HG02970 (cell line): ENCODE results near the gene NOTCH1.
A peak's percentile ranks its signal among the peaks of the same experiment; 100 is the strongest.

Experiments used
- ATAC-seq: cut with Tn5 transposase; IDR thresholded peaks from one replicate; pipeline ENCODE4 v1.9.1; 2021; ENCODE audit warnings: mild to moderate bottlenecking, moderate library complexity, moderate number of reproducible peaks; ENCODE audit not compliant: unreplicated experiment, low FRiP score

NOTCH1 gene

GRCh38 chr9:136549010-136549980 lies 3.4 kb upstream of the NOTCH1 start:
- no peak for ATAC-seq

GRCh38 chr9:136547508-136548215 lies 1.8 kb upstream of the NOTCH1 start:
- ATAC-seq: no peak

GRCh38 chr9:136546697-136547501 lies 1.1 kb upstream of the NOTCH1 start:
- ATAC-seq: no peak

- ATAC-seq: no peak
Measured at GRCh38 chr9:136545692-136545964, 220 bp downstream of the NOTCH1 start.

GRCh38 chr9:136544964-136545691 lies 720 bp downstream of the NOTCH1 start:
- ATAC-seq: peak; percentile 11

GRCh38 chr9:136544548-136544963 lies 1.3 kb downstream of the NOTCH1 start:
- no peak for ATAC-seq

- no peak for ATAC-seq
Measured at GRCh38 chr9:136543830-136544547, 1.9 kb downstream of the NOTCH1 start.

- ATAC-seq: no peak
Measured at GRCh38 chr9:136543280-136543679, 2.6 kb downstream of the NOTCH1 start.

- ATAC-seq: no peak
Measured at GRCh38 chr9:136542241-136543040, 3.4 kb downstream of the NOTCH1 start.

GRCh38 chr9:136541709-136542108 lies 4.1 kb downstream of the NOTCH1 start:
- ATAC-seq: no peak

- ATAC-seq: no peak
Measured at GRCh38 chr9:136541179-136541578, 4.7 kb downstream of the NOTCH1 start.

- ATAC-seq: peak; percentile 41
Measured at GRCh38 chr9:136539427-136540421, 6.1 kb downstream of the NOTCH1 start.

GRCh38 chr9:136538599-136539426 lies 7.0 kb downstream of the NOTCH1 start:
- no peak for ATAC-seq

- no peak for ATAC-seq
Measured at GRCh38 chr9:136537896-136538598, 7.8 kb downstream of the NOTCH1 start.

- ATAC-seq: no peak
Measured at GRCh38 chr9:136537411-136537810, 8.4 kb downstream of the NOTCH1 start.

- no peak for ATAC-seq
Measured at GRCh38 chr9:136536721-136537241, 9.1 kb downstream of the NOTCH1 start.
